ENCODE results near the gene PSTPIP2. TPM values are rescaled to one million over a fixed set of nuclear protein-coding genes. Genes with fewer than 3 reads are reported as not detected.
A peak's percentile ranks its signal among the peaks of the same experiment; 100 is the strongest.
"Not testable (repeated sequence)": the region's sequence is repeated elsewhere in the genome, so short reads cannot be mapped to it uniquely, and the experiment has no call there.

The PSTPIP2 gene
- total RNA-seq, 1 donor from 2014 or later = 10.0 TPM

DNA sequence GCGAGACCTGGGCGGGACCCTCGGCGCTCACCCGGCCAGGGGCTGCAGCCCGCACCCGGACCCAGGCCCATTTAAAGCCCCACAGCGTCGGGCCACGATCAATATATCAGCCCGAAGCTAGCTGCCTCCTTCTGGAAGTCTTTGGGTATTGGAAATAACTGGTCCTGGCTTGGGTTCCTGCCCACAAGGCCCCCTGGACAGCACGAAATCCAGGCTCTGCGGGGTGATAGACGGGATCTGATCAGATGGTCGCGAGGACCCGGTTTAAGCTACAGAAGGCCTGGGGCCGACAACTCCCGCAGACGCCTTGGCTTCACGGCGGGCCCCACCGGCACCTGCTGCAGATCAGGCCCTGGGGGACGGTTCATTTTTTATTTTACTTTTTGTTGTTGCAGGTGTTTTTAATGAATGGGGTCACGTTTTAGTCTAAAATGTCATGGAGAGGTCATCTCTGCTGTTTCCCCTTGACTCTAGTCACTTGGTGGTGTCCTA is 362 bp upstream of the PSTPIP2 start:
- no peak for DNase-seq (ENCODE audit: low spot score)
- intact Hi-C loops (cut with DNase I) = loop anchor here (5.0 to 10.0 kb wide), 2 partner anchors 100 to 408 kb away; no protein-coding TSS in a partner anchor
- ATAC-seq = no peak

GRCh38 chr18:46070815-46071652 is 1.0 kb downstream of the PSTPIP2 start:
- DNase-seq (ENCODE audit: low spot score) = no peak
- peak; percentile 16 for ATAC-seq
- intact Hi-C loops (cut with DNase I) = loop anchor here (5.0 to 10.0 kb wide), 2 partner anchors 99 to 406 kb away; no protein-coding TSS in a partner anchor

GRCh38 chr18:46070232-46070631 is 1.8 kb downstream of the PSTPIP2 start:
- intact Hi-C loops (cut with DNase I) = loop anchor here (5.0 to 10.0 kb wide), 2 partner anchors 98 to 405 kb away; no protein-coding TSS in a partner anchor
- no peak for ATAC-seq

GRCh38 chr18:46069524-46069923 is 2.5 kb downstream of the PSTPIP2 start:
- intact Hi-C loops (cut with DNase I) = no loop called here
- DNase-seq (ENCODE audit: low spot score) (no peak), ATAC-seq (no peak)

More at GRCh38 chr18:46070232-46070631, 1.8 kb downstream of the PSTPIP2 start:
- DNase-seq (ENCODE audit: low spot score) = no peak

GRCh38 chr18:46068763-46069162 is 3.3 kb downstream of the PSTPIP2 start:
- no peak for DNase-seq (ENCODE audit: low spot score)
- ATAC-seq = no peak
- intact Hi-C loops (cut with DNase I) = no loop called here

GRCh38 chr18:46067438-46068007 is 4.5 kb downstream of the PSTPIP2 start:
- intact Hi-C loops (cut with DNase I) = no loop called here

GRCh38 chr18:46062781-46063180 is 9.3 kb downstream of the PSTPIP2 start:
- intact Hi-C loops (cut with DNase I) = no loop called here

More at GRCh38 chr18:46067438-46068007, 4.5 kb downstream of the PSTPIP2 start:
- no peak for ATAC-seq
- DNase-seq (ENCODE audit: low spot score) = no peak

DNA sequence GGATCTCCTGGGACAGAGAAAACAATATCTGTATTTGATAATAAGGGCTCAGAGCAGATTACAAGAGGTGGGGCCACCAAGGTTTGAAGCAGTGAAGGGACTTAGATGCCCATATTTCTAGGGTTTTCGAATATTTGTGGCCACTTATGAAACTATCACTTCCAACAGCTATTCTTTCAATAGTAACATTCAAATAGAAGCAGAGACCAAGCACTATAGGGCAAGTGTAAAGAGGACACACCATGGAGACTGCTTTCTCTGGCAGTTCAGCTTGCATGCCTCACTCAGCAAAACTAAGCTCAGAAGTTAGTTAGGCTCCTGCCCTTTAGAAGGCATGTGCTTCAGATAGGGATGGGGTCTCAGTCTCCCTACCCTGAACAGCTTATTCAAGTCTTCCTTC is 10.3 kb downstream of the PSTPIP2 start:
- DNase-seq (ENCODE audit: low spot score) (no peak), ATAC-seq (no peak)
- intact Hi-C loops (cut with DNase I) = no loop called here

More at GRCh38 chr18:46062781-46063180, 9.3 kb downstream of the PSTPIP2 start:
- no peak for ATAC-seq
- DNase-seq (ENCODE audit: low spot score) = no peak

DNA sequence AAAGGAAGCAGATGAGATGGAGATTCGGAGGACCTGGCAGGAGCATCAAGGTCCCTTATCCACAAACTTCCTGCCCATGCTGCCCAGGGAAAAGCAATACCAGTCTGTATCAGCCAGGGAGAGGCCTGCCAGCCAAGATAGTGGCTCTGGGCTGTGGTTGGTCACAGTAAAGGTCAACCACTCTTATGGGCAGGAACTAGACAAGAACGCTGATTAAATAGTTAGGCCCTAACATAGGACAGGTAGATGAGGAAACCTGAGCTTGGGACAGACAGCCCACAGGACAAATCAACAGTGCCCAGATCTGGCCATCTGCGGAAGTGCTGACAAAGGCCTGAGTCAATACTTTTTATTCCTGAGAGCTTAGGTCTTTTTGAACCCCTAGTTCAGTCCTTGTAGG is 10.7 kb downstream of the PSTPIP2 start:
- intact Hi-C loops (cut with DNase I) = no loop called here
- ATAC-seq (no peak), DNase-seq (ENCODE audit: low spot score) (no peak)

DNA sequence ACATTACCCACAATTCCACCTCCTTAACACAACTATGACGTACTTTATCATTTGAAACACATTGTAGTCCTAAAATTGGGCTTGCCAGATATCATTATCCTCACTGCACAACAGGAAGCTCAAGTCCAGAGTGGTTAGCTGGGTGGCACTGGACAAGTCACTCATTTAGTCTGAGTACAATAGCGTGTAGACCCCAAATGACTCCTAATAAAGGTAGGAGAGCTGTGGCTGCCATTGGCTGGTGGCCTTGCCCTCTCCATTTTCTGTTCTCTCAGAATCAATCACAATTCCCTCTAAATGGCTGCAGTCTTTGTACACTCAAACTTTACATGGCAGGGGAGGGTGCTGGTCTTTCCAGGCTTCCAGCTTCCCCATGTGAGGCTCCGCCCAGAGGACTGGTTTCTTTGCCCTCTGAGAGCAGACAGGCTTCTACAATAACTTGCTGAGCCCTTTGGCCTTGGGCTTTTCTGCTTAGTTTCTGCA is 11.7 kb downstream of the PSTPIP2 start:
- no peak for DNase-seq (ENCODE audit: low spot score)
- ATAC-seq = no peak
- intact Hi-C loops (cut with DNase I) = no loop called here

GRCh38 chr18:46055838-46056230 is 16.2 kb downstream of the PSTPIP2 start:
- intact Hi-C loops (cut with DNase I) = no loop called here
- DNase-seq (ENCODE audit: low spot score) = no peak
- no peak for ATAC-seq

- ATAC-seq (no peak), DNase-seq (ENCODE audit: low spot score) (no peak)
- intact Hi-C loops (cut with DNase I) = no loop called here
Measured at GRCh38 chr18:46054956-46055837, 16.9 kb downstream of the PSTPIP2 start.

GRCh38 chr18:46053368-46054095 is 18.5 kb downstream of the PSTPIP2 start:
- intact Hi-C loops (cut with DNase I) = no loop called here

DNA sequence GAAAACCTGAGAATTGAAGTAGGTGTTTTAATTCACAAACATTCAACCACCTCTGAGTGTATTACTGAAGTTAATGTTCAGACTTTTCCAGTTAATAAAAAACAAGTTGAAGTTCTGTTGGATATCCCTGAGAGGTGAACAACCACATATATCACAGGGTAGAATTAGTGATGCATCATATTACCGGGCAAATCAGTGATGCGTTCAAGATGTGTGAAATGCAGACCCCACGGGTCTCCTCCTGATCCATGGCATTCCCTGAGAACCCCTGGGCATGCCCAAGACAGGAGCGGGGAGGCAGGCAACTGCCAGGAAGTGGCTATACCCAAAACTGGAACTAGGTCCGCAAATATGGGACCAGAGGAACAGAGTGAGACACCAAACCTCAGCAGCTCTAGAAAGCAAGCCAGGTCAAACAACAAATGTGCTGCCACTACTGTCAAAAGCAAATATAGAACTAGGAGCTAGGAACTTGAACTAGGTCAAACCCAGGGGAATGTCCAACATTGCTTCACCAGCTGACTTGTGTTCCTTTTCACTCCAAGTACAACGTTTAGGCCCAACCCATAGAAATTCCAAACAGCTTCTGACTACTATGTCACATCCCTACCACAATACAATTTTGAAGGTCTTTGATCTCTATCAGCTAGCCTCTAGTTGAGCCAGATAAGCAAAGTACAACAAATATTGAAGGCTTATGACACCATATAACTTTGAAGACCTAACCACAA is 20.2 kb downstream of the PSTPIP2 start:
- intact Hi-C loops (cut with DNase I) = no loop called here
- DNase-seq (ENCODE audit: low spot score) (no peak), ATAC-seq (peak; percentile 68)

More at GRCh38 chr18:46053368-46054095, 18.5 kb downstream of the PSTPIP2 start:
- ATAC-seq (no peak), DNase-seq (ENCODE audit: low spot score) (no peak)

GRCh38 chr18:46050268-46050667 is 21.8 kb downstream of the PSTPIP2 start:
- intact Hi-C loops (cut with DNase I) = no loop called here
- ATAC-seq = no peak

GRCh38 chr18:46048641-46049040 is 23.4 kb downstream of the PSTPIP2 start:
- DNase-seq (ENCODE audit: low spot score) (no peak), ATAC-seq (no peak)

More at GRCh38 chr18:46050268-46050667, 21.8 kb downstream of the PSTPIP2 start:
- no peak for DNase-seq (ENCODE audit: low spot score)

GRCh38 chr18:46047369-46047768 is 24.7 kb downstream of the PSTPIP2 start:
- DNase-seq (ENCODE audit: low spot score); ATAC-seq; intact Hi-C loops (cut with DNase I): not testable (repeated sequence)

More at GRCh38 chr18:46048641-46049040, 23.4 kb downstream of the PSTPIP2 start:
- intact Hi-C loops (cut with DNase I) = no loop called here
